ENCODE results near the gene SELENOI. TPM values are rescaled to one million over a fixed set of nuclear protein-coding genes. Genes with fewer than 3 reads are reported as not detected.

SELENOI gene
- total RNA-seq, 1 experiment from 2014 or later, result 20.3 TPM

Other genes with a start within 250 kb of the SELENOI start
- 0.88 and 1.8 TPM in 2 replicates for gene GAREM2, start 173.1 kb upstream of the SELENOI start, total RNA-seq (2014; rRNA removed; shearing (Covaris generic))
- 148 and 164 TPM in 2 replicates for gene HADHA, start 101.5 kb upstream of the SELENOI start, total RNA-seq (2014; rRNA removed; shearing (Covaris generic))
- 110 and 121 TPM in 2 replicates for gene HADHB, start 101.2 kb upstream of the SELENOI start, total RNA-seq (2014; rRNA removed; shearing (Covaris generic))
- gene ADGRF3, start 646 bp downstream of the SELENOI start, total RNA-seq (2014; rRNA removed; shearing (Covaris generic)), result under 0.01 TPM in 2 replicates
- 0.24 TPM in 1 of 2 replicates, not detected in the other for gene DRC1, start 55.8 kb downstream of the SELENOI start, total RNA-seq (2014; rRNA removed; shearing (Covaris generic))
- gene OTOF, start 132.0 kb downstream of the SELENOI start, total RNA-seq (2014; rRNA removed; shearing (Covaris generic)), result not detected in 2 replicates

All from RPMI7951 (cell line).